HCT116 (cell line): ENCODE data around the gene ANO8. TPM values are rescaled to one million over a fixed set of nuclear protein-coding genes. Genes with fewer than 3 reads are reported as not detected.

ENCODE experiments used
- ATAC-seq: fragments of 200-7000 bp; cut with Tn5 transposase; 2 replicates; pipeline ENCODE4 v1.9.1; 2020; ENCODE audit warnings: mild to moderate bottlenecking, moderate library complexity
- BruUV-seq: library from RNA; stranded (reverse); fragments of 400-500 nt; replicated peaks from 2 replicates; lab custom pipeline; 2021; lab: Mats Ljungman, UMichigan
- CTCF ChIA-PET: fragments of 300-600 bp; sonication (Branson Sonifier 250); formaldehyde crosslinking; loops from one replicate; lab custom pipeline; 2021; ENCODE audit warnings: antibody characterized with exemption; lab: Charles Lee
- POLR2A ChIA-PET: fragments of 300-600, 350-600 bp; sonication (Branson Sonifier 250); formaldehyde crosslinking; loops from one replicate; lab custom pipeline; 2021; ENCODE audit warnings: antibody characterized with exemption; lab: Charles Lee
- RAD21 ChIA-PET, 2 experiments: fragments of 300-600 bp; sonication (Branson Sonifier 250); formaldehyde crosslinking; loops; one replicate each; lab custom pipeline; 2023; ENCODE audit warnings: low total read pairs in 2 of 2; ENCODE audit not compliant: uncharacterized antibody in 2 of 2, unreplicated experiment in 2 of 2, low non-redundant PET in 1 of 2; lab: Charles Lee
- DNase-seq: peaks from one replicate; pipeline ENCODE4 v3.0.0-alpha.2; 2010; ENCODE audit warnings: low read depth, low spot score
- H2AFZ ChIP-seq: fragments of 200-600 bp; shearing (Covaris generic), sonication (generic); 2 replicates; pipeline ENCODE4 v1.6.1; 2017; ENCODE audit warnings: low read depth, mixed run types, mixed read lengths, antibody characterized with exemption, low read length; ENCODE audit not compliant: poor library complexity, severe bottlenecking
- H3K27ac ChIP-seq: 2 replicates; pipeline ENCODE4 v1.5.1; 2012; ENCODE audit warnings: low read depth, low read length
- H3K27me3 ChIP-seq: fragments of 200-600 bp; sonication (generic); 2 replicates; pipeline ENCODE4 v1.6.1; 2016; ENCODE audit warnings: mixed run types, low read length, mixed read lengths; ENCODE audit not compliant: insufficient read depth
- H3K36me3 ChIP-seq, 2 experiments: fragments of 200-500 bp in 1 of 2; fragments of 200-600 bp in 1 of 2; sonication (Bioruptor generic) in 1 of 2; sonication (generic) in 1 of 2; 2 replicates each; pipeline versions ENCODE4 v1.5.1 to v1.6.1; 2014 to 2016; ENCODE audit warnings: low read length in 2 of 2, inconsistent platforms in 1 of 2, mixed read lengths in 1 of 2, mixed run types in 1 of 2; ENCODE audit not compliant: insufficient read depth in 2 of 2, control insufficient read depth in 1 of 2
- H3K4me1 ChIP-seq, 2 experiments: fragments of 200-600 bp in 1 of 2; sonication (generic) in 1 of 2; 2 replicates each; pipeline versions ENCODE4 v1.5.1 to v1.6.1; 2012 to 2017; ENCODE audit warnings: low read length in 2 of 2, inconsistent platforms in 1 of 2, mild to moderate bottlenecking in 1 of 2, mixed read lengths in 1 of 2, mixed run types in 1 of 2, moderate library complexity in 1 of 2; ENCODE audit not compliant: insufficient read depth in 2 of 2, control insufficient read depth in 1 of 2
- H3K4me2 ChIP-seq: fragments of 200-600 bp; sonication (generic); 2 replicates; pipeline ENCODE4 v1.6.1; 2017; ENCODE audit warnings: mixed run types, low read length, mixed read lengths
- H3K4me3 ChIP-seq, 2 experiments: fragments of 200-600 bp in 1 of 2; sonication (generic) in 1 of 2; replicated peaks in 1 of 2; 2 replicates each; pipeline ENCODE4 v1.5.1; 2011 to 2016; ENCODE audit warnings: low read length in 2 of 2, control low read depth in 1 of 2, low read depth in 1 of 2, mild to moderate bottlenecking in 1 of 2, mixed read lengths in 1 of 2, mixed run types in 1 of 2
- H3K79me2 ChIP-seq: fragments of 200-600 bp; sonication (generic); 2 replicates; pipeline ENCODE4 v1.6.1; 2017; ENCODE audit warnings: mild to moderate bottlenecking, mixed run types, low read length, moderate library complexity, mixed read lengths; ENCODE audit not compliant: insufficient read depth
- H3K9ac ChIP-seq: fragments of 200-600 bp; sonication (generic); 2 replicates; pipeline ENCODE4 v1.6.1; 2016; ENCODE audit warnings: low read length, mixed read lengths
- H3K9me2 ChIP-seq: fragments of 200-600 bp; sonication (generic), shearing (Covaris generic); 2 replicates; pipeline ENCODE4 v1.6.1; 2017; ENCODE audit warnings: mixed run types, mild to moderate bottlenecking, moderate library complexity; ENCODE audit not compliant: insufficient read depth
- H3K9me3 ChIP-seq, 2 experiments: fragments of 200-500 bp in 1 of 2; fragments of 200-600 bp in 1 of 2; sonication (Bioruptor generic) in 1 of 2; sonication (generic) in 1 of 2; 2 replicates each; pipeline ENCODE4 v1.6.1; 2014 to 2017; ENCODE audit warnings: low read length in 2 of 2, mixed read lengths in 2 of 2, inconsistent platforms in 1 of 2, low read depth in 1 of 2, mild to moderate bottlenecking in 1 of 2, mixed run types in 1 of 2, moderate library complexity in 1 of 2; ENCODE audit not compliant: control insufficient read depth in 1 of 2, insufficient read depth in 1 of 2
- H4K20me1 ChIP-seq: fragments of 200-600 bp; sonication (generic), shearing (Covaris generic); 2 replicates; pipeline ENCODE4 v1.6.1; 2017; ENCODE audit warnings: mixed run types, mild to moderate bottlenecking, moderate library complexity; ENCODE audit not compliant: insufficient read depth
- ELF1 ChIP-seq: IDR thresholded peaks from 2 replicates; pipeline ENCODE4 v1.6.1; 2012; ENCODE audit warnings: low read depth, borderline replicate concordance
- RAD21 ChIP-seq: IDR thresholded peaks from 2 replicates; pipeline ENCODE4 v1.6.1; 2012; ENCODE audit warnings: low read depth, mild to moderate bottlenecking
- REST ChIP-seq: IDR thresholded peaks from 2 replicates; pipeline ENCODE4 v1.6.1; 2012; ENCODE audit warnings: low read depth
- SP1 ChIP-seq: IDR thresholded peaks from 2 replicates; pipeline ENCODE4 v1.6.1; 2012; ENCODE audit warnings: low read depth
- YY1 ChIP-seq: IDR thresholded peaks from 2 replicates; pipeline ENCODE4 v1.6.1; 2011; ENCODE audit warnings: low read length, low read depth, moderate library complexity, mild to moderate bottlenecking; ENCODE audit not compliant: insufficient replicate concordance; ENCODE audit errors: extremely low read depth
- intact Hi-C: fragments of 100-400 bp; cut with micrococcal nuclease; formaldehyde crosslinking; loops from 2 replicates; pipeline ENCODE4 v1.10.0; 2022
- total RNA-seq: library from RNA; stranded (reverse); gene quantifications from one replicate; pipeline ENCODE4 v1.2.1, GENCODE V29; 2021; ENCODE audit not compliant: unreplicated experiment
- TF ChIP-seq, protein P1 (sequence below), 3 experiments: fragments of 200-600 bp in 1 of 3; sonication (generic) in 1 of 3; IDR thresholded peaks in 2 of 3; conservative IDR thresholded peaks in 1 of 3; 2 replicates each; pipeline ENCODE4 v1.5.1; 2012 to 2017; ENCODE audit warnings: low read depth in 2 of 3, low read length in 2 of 3, antibody characterized with exemption in 1 of 3, borderline replicate concordance in 1 of 3, control low read depth in 1 of 3, mild to moderate bottlenecking in 1 of 3, mixed read lengths in 1 of 3, mixed run types in 1 of 3, moderate library complexity in 1 of 3; ENCODE audit not compliant: insufficient read depth in 1 of 3

ANO8 gene
- total RNA-seq, 1 experiment from 2014 or later: 22.9 TPM

- Histone ChIP-seq H3K9me3 (no peaks in the 10 kb centered on the region), H3K4me3 (no peak overlapping the region), H3K9me2 (no peaks in the 10 kb centered on the region), H2AFZ (no peak overlapping the region), H4K20me1 (no peaks in the 10 kb centered on the region), H3K27me3 (no peaks in the 10 kb centered on the region), H3K36me3 (no peaks in the 10 kb centered on the region), H3K4me1 (peaks cover 20 to 21% of the 10 kb centered on the region in 2 experiments), H3K27ac (no peak overlapping the region), H3K4me2 (no peak overlapping the region), H3K79me2 (no peaks in the 10 kb centered on the region), H3K9ac (no peak overlapping the region)
- DNase-seq (no peak), ATAC-seq (no peak)
- POLR2A ChIA-PET: no interaction called here
- RAD21 ChIA-PET: no interaction called here
- CTCF ChIA-PET: no interaction called here
- BruUV-seq: no TSS peak
- TF ChIP-seq RAD21 (no peak), ELF1 (no peak), REST (no peak), YY1 (no peak), SP1 (no peak)
- TF ChIP-seq, protein P1, sequence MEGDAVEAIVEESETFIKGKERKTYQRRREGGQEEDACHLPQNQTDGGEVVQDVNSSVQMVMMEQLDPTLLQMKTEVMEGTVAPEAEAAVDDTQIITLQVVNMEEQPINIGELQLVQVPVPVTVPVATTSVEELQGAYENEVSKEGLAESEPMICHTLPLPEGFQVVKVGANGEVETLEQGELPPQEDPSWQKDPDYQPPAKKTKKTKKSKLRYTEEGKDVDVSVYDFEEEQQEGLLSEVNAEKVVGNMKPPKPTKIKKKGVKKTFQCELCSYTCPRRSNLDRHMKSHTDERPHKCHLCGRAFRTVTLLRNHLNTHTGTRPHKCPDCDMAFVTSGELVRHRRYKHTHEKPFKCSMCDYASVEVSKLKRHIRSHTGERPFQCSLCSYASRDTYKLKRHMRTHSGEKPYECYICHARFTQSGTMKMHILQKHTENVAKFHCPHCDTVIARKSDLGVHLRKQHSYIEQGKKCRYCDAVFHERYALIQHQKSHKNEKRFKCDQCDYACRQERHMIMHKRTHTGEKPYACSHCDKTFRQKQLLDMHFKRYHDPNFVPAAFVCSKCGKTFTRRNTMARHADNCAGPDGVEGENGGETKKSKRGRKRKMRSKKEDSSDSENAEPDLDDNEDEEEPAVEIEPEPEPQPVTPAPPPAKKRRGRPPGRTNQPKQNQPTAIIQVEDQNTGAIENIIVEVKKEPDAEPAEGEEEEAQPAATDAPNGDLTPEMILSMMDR (IDR thresholded peaks at IDR 0.05 in 2 of 3, conservative IDR thresholded peaks at IDR 0.05 in 1 of 3; ENCODE audit: borderline replicate concordance in 1 of 3, insufficient read depth in 1 of 3, low read depth in 2 of 3, low read length in 2 of 3): no peak
- intact Hi-C loops: no loop called here
Observed at GRCh38 chr19:17379221-17379631, 44.6 kb upstream of the ANO8 start.
